ENCODE data around the gene PGAM5. TPM values are rescaled to one million over a fixed set of nuclear protein-coding genes. Genes with fewer than 3 reads are reported as not detected.

The PGAM5 gene
- total and polyA plus RNA-seq, 9 of the 15 experiments (the other 6 are each of a cell fraction or from before 2014, with no cell fraction given) = 7.4 to 121 (median 69.5) TPM

DNA sequence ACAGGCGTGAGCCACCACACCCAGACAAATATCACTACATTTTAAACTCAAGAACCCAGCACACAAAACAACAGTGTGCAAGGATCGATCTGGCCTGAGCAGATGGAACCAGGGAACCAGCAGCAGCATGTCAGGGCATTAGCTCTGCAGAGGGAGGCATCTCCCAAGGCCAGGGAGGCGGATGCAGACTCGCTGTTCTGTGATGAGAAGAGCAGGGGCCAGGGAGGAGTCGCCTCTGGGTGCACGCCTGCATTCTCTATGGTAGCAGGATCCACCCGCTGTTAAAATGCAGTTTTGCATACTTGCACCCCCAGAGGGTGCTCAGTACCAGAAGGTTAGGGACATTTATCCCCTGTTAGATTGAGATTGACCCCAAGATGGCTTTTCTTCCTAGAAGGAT, 17.9 kb downstream of the PGAM5 start (continued):
- TF ChIP-seq, protein P1, sequence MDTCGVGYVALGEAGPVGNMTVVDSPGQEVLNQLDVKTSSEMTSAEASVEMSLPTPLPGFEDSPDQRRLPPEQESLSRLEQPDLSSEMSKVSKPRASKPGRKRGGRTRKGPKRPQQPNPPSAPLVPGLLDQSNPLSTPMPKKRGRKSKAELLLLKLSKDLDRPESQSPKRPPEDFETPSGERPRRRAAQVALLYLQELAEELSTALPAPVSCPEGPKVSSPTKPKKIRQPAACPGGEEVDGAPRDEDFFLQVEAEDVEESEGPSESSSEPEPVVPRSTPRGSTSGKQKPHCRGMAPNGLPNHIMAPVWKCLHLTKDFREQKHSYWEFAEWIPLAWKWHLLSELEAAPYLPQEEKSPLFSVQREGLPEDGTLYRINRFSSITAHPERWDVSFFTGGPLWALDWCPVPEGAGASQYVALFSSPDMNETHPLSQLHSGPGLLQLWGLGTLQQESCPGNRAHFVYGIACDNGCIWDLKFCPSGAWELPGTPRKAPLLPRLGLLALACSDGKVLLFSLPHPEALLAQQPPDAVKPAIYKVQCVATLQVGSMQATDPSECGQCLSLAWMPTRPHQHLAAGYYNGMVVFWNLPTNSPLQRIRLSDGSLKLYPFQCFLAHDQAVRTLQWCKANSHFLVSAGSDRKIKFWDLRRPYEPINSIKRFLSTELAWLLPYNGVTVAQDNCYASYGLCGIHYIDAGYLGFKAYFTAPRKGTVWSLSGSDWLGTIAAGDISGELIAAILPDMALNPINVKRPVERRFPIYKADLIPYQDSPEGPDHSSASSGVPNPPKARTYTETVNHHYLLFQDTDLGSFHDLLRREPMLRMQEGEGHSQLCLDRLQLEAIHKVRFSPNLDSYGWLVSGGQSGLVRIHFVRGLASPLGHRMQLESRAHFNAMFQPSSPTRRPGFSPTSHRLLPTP (IDR thresholded peaks at IDR 0.05; ENCODE audit: borderline replicate concordance, extremely low read depth, insufficient read length) = no peak
- TF ChIP-seq, protein P2, sequence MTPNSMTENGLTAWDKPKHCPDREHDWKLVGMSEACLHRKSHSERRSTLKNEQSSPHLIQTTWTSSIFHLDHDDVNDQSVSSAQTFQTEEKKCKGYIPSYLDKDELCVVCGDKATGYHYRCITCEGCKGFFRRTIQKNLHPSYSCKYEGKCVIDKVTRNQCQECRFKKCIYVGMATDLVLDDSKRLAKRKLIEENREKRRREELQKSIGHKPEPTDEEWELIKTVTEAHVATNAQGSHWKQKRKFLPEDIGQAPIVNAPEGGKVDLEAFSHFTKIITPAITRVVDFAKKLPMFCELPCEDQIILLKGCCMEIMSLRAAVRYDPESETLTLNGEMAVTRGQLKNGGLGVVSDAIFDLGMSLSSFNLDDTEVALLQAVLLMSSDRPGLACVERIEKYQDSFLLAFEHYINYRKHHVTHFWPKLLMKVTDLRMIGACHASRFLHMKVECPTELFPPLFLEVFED (CRISPR knock-in tag; conservative IDR thresholded peaks at IDR 0.05) = no peak
- no peak for TF ChIP-seq FOS (IDR thresholded peaks at IDR 0.05; ENCODE audit: extremely low read depth, insufficient read length)
- no peak for TF ChIP-seq ZNF717 (CRISPR knock-in tag; IDR thresholded peaks at IDR 0.05)
- no peak for TF ChIP-seq SIN3B (IDR thresholded peaks at IDR 0.05; ENCODE audit: low read depth)
